SK-N-MC (cell line): ENCODE measurements around the gene ATF1.

Source experiments
- EZH2 ChIP-seq: fragments of 200-600 bp; sonication (generic); IDR thresholded peaks from one replicate; pipeline ENCODE4 v1.6.1; 2017; ENCODE audit warnings: antibody characterized with exemption
- FOXP2 ChIP-seq: optimal IDR thresholded peaks from 2 replicates; pipeline ENCODE3; 2011; ENCODE audit warnings: mild to moderate bottlenecking, moderate library complexity; ENCODE audit not compliant: insufficient read depth; ENCODE audit errors: extremely low read length, control extremely low read depth
- POLR2AphosphoS5 ChIP-seq: IDR thresholded peaks from 2 replicates; pipeline ENCODE4 v1.6.1; 2012; ENCODE audit warnings: mild to moderate bottlenecking, low read depth, low read length, borderline replicate concordance

DNA sequence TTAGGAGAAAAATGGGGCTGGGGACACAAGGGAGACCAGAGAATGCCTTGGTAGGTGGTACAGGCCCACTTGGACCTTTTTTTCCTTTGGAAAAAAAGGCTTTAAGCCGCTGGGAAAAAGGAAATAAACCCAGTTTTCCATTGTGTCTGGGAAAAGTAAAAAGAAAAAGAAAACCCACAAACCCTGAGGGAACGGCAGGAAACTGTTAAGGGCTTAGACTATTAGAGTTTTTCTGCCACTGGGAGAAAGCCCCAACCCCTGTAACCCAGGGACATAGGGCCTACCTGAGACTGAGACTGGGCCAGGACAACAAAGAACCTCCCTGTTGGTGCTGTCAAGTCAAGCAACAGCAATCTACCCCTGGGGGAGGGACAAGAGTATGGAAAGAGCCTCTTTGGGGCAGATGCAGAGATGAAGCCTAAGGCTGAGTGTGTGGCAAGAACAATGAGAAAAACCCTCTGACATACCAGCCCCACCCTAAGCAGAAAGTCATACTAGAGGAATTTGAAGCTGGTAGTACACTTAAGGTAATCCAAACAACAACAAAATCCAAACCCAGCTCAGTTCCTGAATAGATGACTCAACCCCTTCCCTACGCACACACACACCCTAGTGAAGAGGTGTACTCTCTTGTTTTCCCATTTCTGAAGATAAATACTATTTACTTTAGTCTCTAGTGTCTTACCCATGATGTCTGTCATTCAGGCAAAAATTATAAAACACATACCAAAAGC, 22.8 kb downstream of the ATF1 start:
- no peak for TF ChIP-seq EZH2
- TF ChIP-seq POLR2AphosphoS5 = no peak
- no peak for TF ChIP-seq FOXP2
